HEK293T (cell line): ENCODE measurements around the gene PDIA4.
"Not testable (repeated sequence)": the region's sequence is repeated elsewhere in the genome, so short reads cannot be mapped to it uniquely, and the experiment has no call there.

ENCODE experiments used
- CTCF ChIA-PET: fragments of 350-600 bp; formaldehyde crosslinking; extraction: SDS; loops from one replicate; lab custom pipeline; 2021; ENCODE audit warnings: antibody characterized with exemption, inconsistent platforms; lab: Yijun Ruan, JAX
- POLR2A ChIA-PET: fragments of 350-600 bp; formaldehyde crosslinking; extraction: SDS; loops from one replicate; lab custom pipeline; 2020; ENCODE audit warnings: antibody characterized with exemption, inconsistent platforms; lab: Yijun Ruan, JAX
- DNase-seq: peaks from one replicate; pipeline ENCODE4 v3.0.0; 2012; ENCODE audit warnings: mixed read lengths; ENCODE audit errors: extremely low spot score
- ARNT ChIP-seq: fragments of 450-650 bp; IDR thresholded peaks from 2 replicates; pipeline ENCODE4 v1.6.1; 2017; ENCODE audit warnings: mild to moderate bottlenecking
- BHLHE40 ChIP-seq: fragments of 450-650 bp; IDR thresholded peaks from 2 replicates; pipeline ENCODE4 v1.6.1; 2016; ENCODE audit warnings: mild to moderate bottlenecking, moderate library complexity, borderline replicate concordance
- CTBP1 ChIP-seq: fragments of 450-650 bp; IDR thresholded peaks from 2 replicates; pipeline ENCODE4 v1.6.1; 2016; ENCODE audit warnings: borderline replicate concordance
- ELF4 ChIP-seq: fragments of 450-650 bp; IDR thresholded peaks from 2 replicates; pipeline ENCODE4 v1.6.1; 2017; ENCODE audit warnings: antibody characterized with exemption
- FOXA1 ChIP-seq: fragments of 450-650 bp; IDR thresholded peaks from 2 replicates; pipeline ENCODE4 v1.6.1; 2016; ENCODE audit warnings: mild to moderate bottlenecking
- FOXK2 ChIP-seq: fragments of 450-650 bp; IDR thresholded peaks from 2 replicates; pipeline ENCODE4 v1.6.1; 2016; ENCODE audit warnings: mild to moderate bottlenecking
- FOXM1 ChIP-seq: fragments of 450-650 bp; IDR thresholded peaks from 2 replicates; pipeline ENCODE4 v1.6.1; 2017; ENCODE audit warnings: mild to moderate bottlenecking, borderline replicate concordance
- HDGF ChIP-seq: fragments of 450-650 bp; IDR thresholded peaks from 2 replicates; pipeline ENCODE4 v1.6.1; 2017; ENCODE audit warnings: antibody characterized with exemption, borderline replicate concordance
- L3MBTL2 ChIP-seq: fragments of 450-650 bp; conservative IDR thresholded peaks from 2 replicates; pipeline ENCODE4 v1.6.1; 2016; ENCODE audit warnings: mild to moderate bottlenecking
- LEF1 ChIP-seq: fragments of 450-650 bp; IDR thresholded peaks from 2 replicates; pipeline ENCODE4 v1.6.1; 2017; ENCODE audit warnings: mild to moderate bottlenecking, borderline replicate concordance
- NFRKB ChIP-seq: fragments of 450-650 bp; IDR thresholded peaks from 2 replicates; pipeline ENCODE4 v1.6.1; 2016; ENCODE audit warnings: mild to moderate bottlenecking, moderate library complexity
- PKNOX1 ChIP-seq: fragments of 450-650 bp; IDR thresholded peaks from 2 replicates; pipeline ENCODE4 v1.6.1; 2016
- SP1 ChIP-seq: fragments of 450-650 bp; IDR thresholded peaks from 2 replicates; pipeline ENCODE4 v1.6.1; 2017
- SUZ12 ChIP-seq: fragments of 450-650 bp; IDR thresholded peaks from 2 replicates; pipeline ENCODE4 v1.6.1; 2016; ENCODE audit warnings: mild to moderate bottlenecking
- TARDBP ChIP-seq: fragments of 450-650 bp; IDR thresholded peaks from 2 replicates; pipeline ENCODE4 v1.6.1; 2016
- ZNF384 ChIP-seq: fragments of 450-650 bp; IDR thresholded peaks from 2 replicates; pipeline ENCODE4 v1.6.1; 2016

The PDIA4 gene

GRCh38 chr7:149013876-149014275, 14.4 kb downstream of the PDIA4 start:
- DNase-seq: no peak
- TF ChIP-seq BHLHE40 (no peak), LEF1 (no peak)
- ChIA-PET POLR2A (no interaction called here), CTCF (no interaction called here)

- POLR2A ChIA-PET, DNase-seq: not testable (repeated sequence)
- CTCF ChIA-PET: interaction anchor here (0.9 kb wide), 1 partner anchor 53 kb away, joined by 3 read pairs; no protein-coding TSS in a partner anchor
These were observed 15.6 kb downstream of the PDIA4 start for GRCh38 chr7:149012730-149013129.

GRCh38 chr7:149011491-149011890, 16.8 kb downstream of the PDIA4 start:
- POLR2A ChIA-PET: interaction anchor here (1.1 kb wide), 1 partner anchor 10 kb away, joined by 3 read pairs; no protein-coding TSS in a partner anchor
- CTCF ChIA-PET: no interaction called here
- no peak for TF ChIP-seq L3MBTL2
- no peak for TF ChIP-seq ZNF384
- no peak for TF ChIP-seq NFRKB
- no peak for TF ChIP-seq ARNT
- no peak for TF ChIP-seq FOXK2
- TF ChIP-seq PKNOX1: no peak
- TF ChIP-seq SP1: no peak
- TF ChIP-seq CTBP1: no peak
- TF ChIP-seq TARDBP: no peak
- no peak for DNase-seq

GRCh38 chr7:149010451-149010850, 17.9 kb downstream of the PDIA4 start:
- ChIA-PET CTCF (interaction anchor here (0.7 to 1.0 kb wide), 2 partner anchors 56 to 636 kb away, joined by 4 to 6 read pairs; no protein-coding TSS in a partner anchor), POLR2A (interaction anchor here (0.6 to 1.4 kb wide), 2 partner anchors 23 to 136 kb away, joined by 3 to 4 read pairs; partner anchors contain the start of gene ZNF398)
- no peak for TF ChIP-seq ZNF384
- TF ChIP-seq ELF4: no peak
- TF ChIP-seq BHLHE40: no peak
- TF ChIP-seq CTBP1: no peak
- TF ChIP-seq ARNT: no peak
- no peak for TF ChIP-seq SUZ12
- no peak for TF ChIP-seq HDGF

GRCh38 chr7:149009527-149009926, 18.8 kb downstream of the PDIA4 start:
- TF ChIP-seq FOXK2 (no peak), PKNOX1 (no peak), SP1 (no peak), SUZ12 (no peak)
- no peak for DNase-seq
- POLR2A ChIA-PET: interaction anchor here (0.6 to 1.4 kb wide), 4 partner anchors 19 to 137 kb away, joined by 3 to 4 read pairs (median 4); partner anchors contain the start of gene ZNF398
- CTCF ChIA-PET: interaction anchor here (0.6 to 1.0 kb wide), 5 partner anchors 56 to 637 kb away, joined by 3 to 6 read pairs (median 3); no protein-coding TSS in a partner anchor

More at GRCh38 chr7:149010451-149010850, 17.9 kb downstream of the PDIA4 start:
- DNase-seq: no peak

- no peak for TF ChIP-seq LEF1
- TF ChIP-seq ARNT: no peak
- TF ChIP-seq ZNF384: no peak
- TF ChIP-seq FOXK2: no peak
- TF ChIP-seq FOXM1: no peak
- no peak for TF ChIP-seq FOXA1
- TF ChIP-seq BHLHE40: no peak
- TF ChIP-seq PKNOX1: no peak
- TF ChIP-seq L3MBTL2: no peak
- no peak for TF ChIP-seq TARDBP
- no peak for TF ChIP-seq NFRKB
- no peak for TF ChIP-seq SP1
- TF ChIP-seq HDGF: no peak
- POLR2A ChIA-PET: interaction anchor here (0.6 to 1.2 kb wide), 3 partner anchors 21 to 617 kb away, joined by 3 to 5 read pairs (median 4); no protein-coding TSS in a partner anchor
- DNase-seq: peak; percentile 54
- CTCF ChIA-PET: interaction anchor here (0.5 to 3.3 kb wide), 11 partner anchors 8 to 447 kb away, joined by 3 to 40 read pairs (median 4); partner anchors contain the start of gene PDIA4
These were observed 20.7 kb downstream of the PDIA4 start for GRCh38 chr7:149007611-149008010.

- POLR2A ChIA-PET: interaction anchor here (0.6 to 1.2 kb wide), 4 partner anchors 22 to 617 kb away, joined by 3 to 5 read pairs (median 4); partner anchors contain the start of gene ZNF398
- TF ChIP-seq SP1 (no peak), FOXM1 (no peak), FOXA1 (no peak), NFRKB (no peak), ELF4 (no peak), TARDBP (no peak), L3MBTL2 (no peak), ARNT (no peak), SUZ12 (no peak), BHLHE40 (no peak), CTBP1 (no peak), PKNOX1 (no peak), HDGF (no peak), ZNF384 (no peak), LEF1 (no peak)
- CTCF ChIA-PET: interaction anchor here (0.5 to 3.3 kb wide), 11 partner anchors 8 to 101 kb away, joined by 3 to 40 read pairs (median 4); partner anchors contain the start of gene PDIA4
- no peak for DNase-seq
These were observed 21.2 kb downstream of the PDIA4 start for GRCh38 chr7:149007146-149007545.
